NCI-H748 treated with DMSO at 0.1 percent for 48 hours (cell line): Measurements from ENCODE around the gene SCGB2A2.
A peak's percentile ranks its signal among the peaks of the same experiment; 100 is the strongest.

Source experiments
- DNase-seq: peaks from one replicate; lab custom pipeline; 2025; lab: John Stamatoyannopoulos, UW

SCGB2A2 gene

GRCh38 chr11:62269654-62270278, at the start of gene SCGB2A2:
Gene SCGB2A2 (plus strand): TSS chr11:62270158. CDS start chr11:62270217, 59 bp downstream.
- DNase-seq, result no peak

GRCh38 chr11:62221498-62221897, 48.5 kb upstream of the SCGB2A2 start:
- DNase-seq, result no peak

GRCh38 chr11:62223095-62223494, 46.9 kb upstream of the SCGB2A2 start:
- no peak for DNase-seq

- DNase-seq, result no peak
Measured at GRCh38 chr11:62233730-62234129, 36.2 kb upstream of the SCGB2A2 start.

GRCh38 chr11:62236187-62236586, 33.8 kb upstream of the SCGB2A2 start:
- DNase-seq, result no peak

- DNase-seq, result no peak
Measured at GRCh38 chr11:62237499-62237898, 32.5 kb upstream of the SCGB2A2 start.

GRCh38 chr11:62238151-62238550, 31.8 kb upstream of the SCGB2A2 start:
- no peak for DNase-seq

- DNase-seq, result no peak
Measured at GRCh38 chr11:62241095-62241494, 28.9 kb upstream of the SCGB2A2 start.

GRCh38 chr11:62242021-62242420, 27.9 kb upstream of the SCGB2A2 start, which contains the start of gene SCGB1D2:
Gene SCGB1D2 (plus strand): TSS chr11:62242239. CDS start chr11:62242308, 69 bp downstream.
- DNase-seq, result peak; percentile 60

GRCh38 chr11:62245271-62245753, 24.6 kb upstream of the SCGB2A2 start:
- no peak for DNase-seq

- DNase-seq, result no peak
Measured at GRCh38 chr11:62251698-62252097, 18.3 kb upstream of the SCGB2A2 start.

GRCh38 chr11:62253999-62254542, 15.9 kb upstream of the SCGB2A2 start:
- no peak for DNase-seq

- DNase-seq, result no peak
Measured at GRCh38 chr11:62256281-62256680, 13.7 kb upstream of the SCGB2A2 start.

- DNase-seq, result no peak
Measured at GRCh38 chr11:62260261-62260953, 9.6 kb upstream of the SCGB2A2 start.

GRCh38 chr11:62264004-62264403, 6.0 kb upstream of the SCGB2A2 start:
- DNase-seq, result no peak

- DNase-seq, result no peak
Measured at GRCh38 chr11:62266558-62266957, 3.4 kb upstream of the SCGB2A2 start.

- no peak for DNase-seq
Measured at GRCh38 chr11:62267050-62267449, 2.9 kb upstream of the SCGB2A2 start.

- DNase-seq, result no peak
Measured at GRCh38 chr11:62267576-62267975, 2.4 kb upstream of the SCGB2A2 start.

GRCh38 chr11:62273284-62273683, 3.3 kb downstream of the SCGB2A2 start:
- no peak for DNase-seq

- DNase-seq, result no peak
Measured at GRCh38 chr11:62273789-62274275, 3.9 kb downstream of the SCGB2A2 start.

- DNase-seq, result no peak
Measured at GRCh38 chr11:62280452-62280851, 10.5 kb downstream of the SCGB2A2 start.

- DNase-seq, result no peak
Measured at GRCh38 chr11:62295504-62295903, 25.5 kb downstream of the SCGB2A2 start.

GRCh38 chr11:62298975-62299374, 29.0 kb downstream of the SCGB2A2 start, which contains the start of gene SCGB1D4:
Gene SCGB1D4 (minus strand): TSS chr11:62299075. CDS start chr11:62299010, 65 bp downstream.
- DNase-seq, result no peak
